A549 treated with AZD9567 at 1 μM for 4 hours (cell line): ENCODE results near the gene ARHGAP24. TPM values are rescaled to one million over a fixed set of nuclear protein-coding genes. Genes with fewer than 3 reads are reported as not detected.

Experiments used
- total RNA-seq: library from RNA; stranded (reverse); fragments of 200-300 nt; extraction: Qiagen RNA extraction; gene quantifications from 5 replicates; pipeline ENCODE4 v1.2.3, GENCODE V29; 2022; ENCODE audit not compliant: insufficient read depth

The ARHGAP24 gene
- total RNA-seq = 1.6 to 3.5 TPM (median 3.0 TPM) in 5 replicates

DNA sequence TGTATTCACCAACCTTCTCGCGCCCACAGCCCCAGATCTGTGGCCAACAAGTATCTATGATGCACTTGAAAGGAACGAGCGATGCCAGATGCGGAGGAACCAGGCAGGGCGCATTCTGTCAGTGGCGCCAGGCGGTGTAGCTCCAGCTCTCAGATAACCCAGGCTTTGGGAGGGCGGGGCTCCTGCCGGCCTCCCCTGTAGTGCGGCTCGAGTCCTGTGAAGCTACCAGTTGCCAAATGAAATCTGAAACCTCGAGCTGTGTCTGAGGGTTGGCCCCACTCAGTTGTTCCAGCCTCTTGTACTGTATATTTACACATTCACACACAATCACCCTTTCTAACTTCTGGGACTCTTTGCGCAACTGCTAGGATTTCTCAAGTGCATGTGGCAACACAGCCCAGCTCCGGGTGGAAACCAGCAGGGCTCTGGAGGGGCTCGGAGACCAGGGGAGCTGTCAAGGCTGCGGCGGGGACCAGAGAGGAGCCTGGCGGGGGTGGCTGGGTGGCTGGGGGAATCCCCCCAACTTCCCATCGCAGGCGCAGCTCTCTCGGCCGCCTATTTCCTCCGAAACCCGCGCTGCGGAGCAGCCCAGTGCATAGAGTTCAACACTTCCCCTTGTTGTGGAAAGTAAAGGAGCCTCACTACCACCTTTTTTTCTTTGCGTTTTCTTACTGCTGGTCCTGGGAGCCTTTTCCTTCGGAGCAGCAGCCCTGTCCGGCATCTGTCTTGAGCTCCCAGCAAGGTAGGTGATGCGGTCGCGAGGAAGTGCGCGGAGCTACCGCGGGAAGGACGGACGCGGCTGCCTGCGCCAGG is at the start of gene ARHGAP24:
ARHGAP24 (plus strand) TSS at position 333 of the 813 bp plus-strand sequence.

